ENCODE results near the gene SUCO. TPM values are rescaled to one million over a fixed set of nuclear protein-coding genes. Genes with fewer than 3 reads are reported as not detected.

SUCO gene
- total RNA-seq, 4 donors from 2014 or later, result 27.7 to 63.2 (median 42.9) TPM

GRCh38 chr1:172603816-172604215 lies 70.9 kb downstream of the SUCO start:
- Histone ChIP-seq H3K36me3 (peaks cover 0 to 41% (median 0%) of the 10 kb centered on the region in 3 donors), H3K4me3 (no peak overlapping the region), H3K27ac (no peak overlapping the region), H3K27me3 (no peaks in the 10 kb centered on the region), H3K9me3 (no peaks in the 10 kb centered on the region), H3K4me1 (no peaks in the 10 kb centered on the region)
- no peak for TF ChIP-seq CTCF (IDR thresholded peaks at IDR 0.05)
- no peak for TF ChIP-seq POLR2A (IDR thresholded peaks at IDR 0.05)
- DNase-seq, result no peak

- TF ChIP-seq CTCF (IDR thresholded peaks at IDR 0.05) (no peak), POLR2A (IDR thresholded peaks at IDR 0.05) (no peak)
- Histone ChIP-seq H3K27ac (no peak overlapping the region), H3K4me3 (no peak overlapping the region), H3K9me3 (no peaks in the 10 kb centered on the region), H3K36me3 (peaks cover 0 to 52% (median 0%) of the 10 kb centered on the region in 3 donors), H3K27me3 (no peaks in the 10 kb centered on the region), H3K4me1 (no peaks in the 10 kb centered on the region)
- DNase-seq, result no peak
Measured at GRCh38 chr1:172605641-172606040, 72.7 kb downstream of the SUCO start.

- TF ChIP-seq CTCF (IDR thresholded peaks at IDR 0.05) (no peak), POLR2A (IDR thresholded peaks at IDR 0.05) (no peak)
- no peak for DNase-seq
- Histone ChIP-seq H3K27me3 (no peaks in the 10 kb centered on the region), H3K9me3 (no peaks in the 10 kb centered on the region), H3K27ac (no peak overlapping the region), H3K4me1 (no peaks in the 10 kb centered on the region), H3K36me3 (peaks cover 0 to 55% (median 0%) of the 10 kb centered on the region in 3 donors), H3K4me3 (no peak overlapping the region)
Measured at GRCh38 chr1:172607145-172607544, 74.2 kb downstream of the SUCO start.

GRCh38 chr1:172608098-172608601 lies 75.2 kb downstream of the SUCO start:
- Histone ChIP-seq H3K27ac (no peak overlapping the region), H3K9me3 (no peaks in the 10 kb centered on the region), H3K27me3 (no peaks in the 10 kb centered on the region), H3K4me1 (no peaks in the 10 kb centered on the region), H3K4me3 (no peak overlapping the region), H3K36me3 (peaks cover 0 to 45% (median 0%) of the 10 kb centered on the region in 3 donors)
- TF ChIP-seq CTCF (IDR thresholded peaks at IDR 0.05) (no peak), POLR2A (IDR thresholded peaks at IDR 0.05) (no peak)
- DNase-seq, result no peak

- TF ChIP-seq POLR2A (IDR thresholded peaks at IDR 0.05), result no peak
- TF ChIP-seq CTCF (IDR thresholded peaks at IDR 0.05), result peak in 4 of 6 experiments; percentile 29 to 45 (median 36)
- Histone ChIP-seq H3K27me3 (no peaks in the 10 kb centered on the region), H3K4me3 (no peak overlapping the region), H3K36me3 (peaks cover 0 to 32% (median 0%) of the 10 kb centered on the region in 3 donors), H3K27ac (no peak overlapping the region), H3K9me3 (no peaks in the 10 kb centered on the region), H3K4me1 (no peaks in the 10 kb centered on the region)
- no peak for DNase-seq
Measured at GRCh38 chr1:172609528-172609927, 76.6 kb downstream of the SUCO start.

GRCh38 chr1:172612478-172612877 lies 79.5 kb downstream of the SUCO start:
- H3K27ac ChIP-seq, result no peak overlapping the region
- TF ChIP-seq POLR2A (IDR thresholded peaks at IDR 0.05) (no peak), CTCF (IDR thresholded peaks at IDR 0.05) (no peak)
- no peak overlapping the region for H3K4me3 ChIP-seq
- DNase-seq, result no peak
- H3K9me3 ChIP-seq, result no peaks in the 10 kb centered on the region
- no peaks in the 10 kb centered on the region for H3K27me3 ChIP-seq
- peaks cover 0 to 29% (median 0%) of the 10 kb centered on the region in 3 donors for H3K36me3 ChIP-seq
- no peaks in the 10 kb centered on the region for H3K4me1 ChIP-seq
